ENCODE measurements around the gene AP2A2.

The AP2A2 gene

DNA sequence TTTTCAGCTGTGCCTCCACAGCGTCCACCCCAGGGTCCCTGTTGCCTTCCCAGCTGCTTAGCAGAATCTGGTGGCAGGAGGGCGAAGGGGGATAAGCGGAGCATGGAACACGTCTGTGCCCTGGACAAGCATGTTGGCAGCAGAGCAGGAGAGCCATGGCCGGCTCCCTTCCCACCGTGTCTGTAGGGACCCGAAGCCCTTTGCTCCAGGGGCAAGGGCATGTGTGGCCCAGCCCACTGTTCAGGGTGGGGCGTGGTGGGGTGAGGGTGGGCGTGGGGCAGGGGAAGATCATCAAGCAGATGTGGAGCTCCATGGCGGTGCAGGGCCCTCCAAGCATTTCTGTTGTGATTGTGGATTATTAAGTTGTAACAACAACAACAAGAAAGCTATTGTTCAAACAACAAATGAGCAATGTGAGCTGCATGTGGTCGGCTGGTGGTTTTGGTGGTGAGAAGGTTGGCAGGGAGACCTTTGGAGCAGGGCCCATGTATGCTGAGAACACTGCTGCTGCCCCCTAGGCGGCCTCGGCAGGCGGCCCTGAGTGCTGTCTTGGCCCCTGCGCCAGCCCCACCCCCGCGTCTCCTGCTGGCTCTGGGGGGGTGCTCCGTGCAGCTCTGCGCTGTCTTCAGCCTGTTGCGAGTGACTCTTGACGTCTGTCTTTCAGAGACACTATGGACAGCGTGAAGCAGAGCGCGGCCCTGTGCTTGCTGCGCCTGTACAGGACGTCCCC lies 50.9 kb downstream of the AP2A2 start:
- H3K36me3 ChIP-seq, result peaks cover 63% of the 10 kb centered on the region
- no peaks in the 10 kb centered on the region for H3K9me3 ChIP-seq (ENCODE audit: severe bottlenecking)
- H3K27me3 ChIP-seq (ENCODE audit: insufficient read depth, low read depth, severe bottlenecking), result no peaks in the 10 kb centered on the region
- 0 out of 2 replicates have a peak, but pooled peaks have one; percentile 6 for TF ChIP-seq CTCF (IDR thresholded peaks at IDR 0.05; ENCODE audit: low read depth, low read length)
- H3K4me3 ChIP-seq (ENCODE audit: low read depth, low read length), result no peak overlapping the region
- DNase-seq, result no peak
- H3K27ac ChIP-seq, result no peak overlapping the region

GRCh38 chr11:977830-978720 lies 52.4 kb downstream of the AP2A2 start:
- DNase-seq, result no peak
- no peak overlapping the region for H3K27ac ChIP-seq
- H3K4me3 ChIP-seq (ENCODE audit: low read depth, low read length), result no peak overlapping the region
- H3K9me3 ChIP-seq (ENCODE audit: severe bottlenecking), result no peaks in the 10 kb centered on the region
- no peaks in the 10 kb centered on the region for H3K27me3 ChIP-seq (ENCODE audit: insufficient read depth, low read depth, severe bottlenecking)
- peaks cover 60% of the 10 kb centered on the region for H3K36me3 ChIP-seq
- TF ChIP-seq CTCF (IDR thresholded peaks at IDR 0.05; ENCODE audit: low read depth, low read length), result no peak

GRCh38 chr11:978781-979180 lies 53.1 kb downstream of the AP2A2 start:
- no peak for TF ChIP-seq CTCF (IDR thresholded peaks at IDR 0.05; ENCODE audit: low read depth, low read length)
- H3K27ac ChIP-seq, result no peak overlapping the region
- H3K4me3 ChIP-seq (ENCODE audit: low read depth, low read length), result no peak overlapping the region
- H3K36me3 ChIP-seq, result peaks cover 58% of the 10 kb centered on the region
- no peaks in the 10 kb centered on the region for H3K27me3 ChIP-seq (ENCODE audit: insufficient read depth, low read depth, severe bottlenecking)
- no peaks in the 10 kb centered on the region for H3K9me3 ChIP-seq (ENCODE audit: severe bottlenecking)
- no peak for DNase-seq

DNA sequence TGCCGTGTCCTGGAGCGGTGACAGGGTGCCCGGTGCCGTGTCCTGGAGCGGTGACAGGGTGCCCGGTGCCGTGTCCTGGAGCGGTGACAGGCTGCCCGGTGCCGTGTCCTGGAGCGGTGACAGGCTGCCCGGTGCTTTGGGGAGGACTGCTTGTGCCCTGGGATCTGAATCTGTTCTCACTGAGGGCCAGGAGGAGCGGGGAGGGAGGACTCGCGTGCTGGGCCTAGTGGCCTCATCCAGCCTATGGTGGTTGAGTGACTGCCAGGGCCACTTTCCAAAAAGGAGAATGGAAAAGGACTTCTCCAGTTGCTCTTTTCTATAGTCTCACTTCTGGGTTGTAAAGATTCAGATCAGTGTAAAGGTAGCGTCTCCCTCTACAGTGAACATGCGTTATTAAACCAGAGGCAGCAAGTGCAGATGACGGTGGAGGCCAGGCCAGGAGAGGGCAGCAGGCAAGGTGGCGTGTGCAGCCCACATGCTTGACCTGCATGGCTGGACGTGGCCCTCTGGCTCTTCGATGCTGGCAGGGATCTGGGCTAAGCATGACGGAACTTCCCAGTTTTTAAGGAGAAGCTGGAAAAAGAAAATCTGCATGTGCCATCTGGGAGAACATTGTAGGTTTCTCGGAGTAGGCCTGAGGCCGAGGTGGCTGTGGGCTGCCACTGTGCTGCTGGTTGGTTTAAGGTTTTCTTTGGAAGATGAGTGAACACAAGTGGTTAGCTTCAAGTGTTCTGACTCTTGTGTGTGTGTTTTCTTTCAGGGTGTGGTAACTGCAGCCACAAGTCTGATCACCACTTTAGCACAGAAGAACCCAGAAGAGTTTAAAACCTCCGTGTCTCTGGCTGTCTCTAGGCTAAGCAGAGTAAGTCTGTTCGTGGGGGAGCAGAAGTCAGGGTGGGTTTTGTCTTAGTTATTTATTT lies 55.0 kb downstream of the AP2A2 start:
- H3K27me3 ChIP-seq (ENCODE audit: insufficient read depth, low read depth, severe bottlenecking), result no peaks in the 10 kb centered on the region
- H3K27ac ChIP-seq, result no peak overlapping the region
- no peaks in the 10 kb centered on the region for H3K9me3 ChIP-seq (ENCODE audit: severe bottlenecking)
- H3K4me3 ChIP-seq (ENCODE audit: low read depth, low read length), result no peak overlapping the region
- TF ChIP-seq CTCF (IDR thresholded peaks at IDR 0.05; ENCODE audit: low read depth, low read length), result peak; percentile 54
- DNase-seq, result peak; percentile 36
- H3K36me3 ChIP-seq, result peaks cover 72% of the 10 kb centered on the region

DNA sequence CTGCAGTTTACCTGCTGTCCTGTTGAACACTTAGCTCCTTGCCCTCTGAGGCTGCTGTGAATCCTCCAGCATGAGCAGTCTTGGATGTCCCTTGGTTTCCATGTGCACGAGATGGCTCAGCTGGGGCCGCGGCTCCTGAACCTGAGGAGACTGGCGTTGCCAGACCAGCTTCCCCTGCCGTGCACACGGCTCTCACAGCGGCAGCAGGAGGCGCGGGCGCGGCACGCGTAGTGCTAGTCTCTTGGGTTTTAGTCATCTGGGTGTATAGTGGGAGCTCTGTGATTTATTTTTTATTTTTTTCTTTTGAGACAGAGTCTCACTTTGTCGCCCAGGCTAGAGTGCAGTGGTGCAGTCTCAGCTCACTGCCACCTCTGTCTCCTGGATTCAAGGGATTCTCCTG lies 56.1 kb downstream of the AP2A2 start:
- TF ChIP-seq CTCF (IDR thresholded peaks at IDR 0.05; ENCODE audit: low read depth, low read length), result no peak
- Histone ChIP-seq H3K27me3 (ENCODE audit: insufficient read depth, low read depth, severe bottlenecking) (no peaks in the 10 kb centered on the region), H3K4me3 (ENCODE audit: low read depth, low read length) (no peak overlapping the region), H3K9me3 (ENCODE audit: severe bottlenecking) (no peaks in the 10 kb centered on the region), H3K36me3 (peaks cover 83% of the 10 kb centered on the region), H3K27ac (no peak overlapping the region)
- no peak for DNase-seq

All from WERI-Rb-1 (cell line).